GM12878 (cell line): ENCODE results near the gene SRCIN1. TPM values are rescaled to one million over a fixed set of nuclear protein-coding genes. Genes with fewer than 3 reads are reported as not detected.

Source experiments
- ATAC-seq: fragments of 200-7000 bp; cut with Tn5 transposase; 3 replicates; pipeline ENCODE4 v1.9.1; 2020; ENCODE audit warnings: mild to moderate bottlenecking, moderate library complexity
- BruUV-seq: library from RNA; stranded (reverse); fragments of 400-500 nt; replicated peaks from 2 replicates; lab custom pipeline; 2021; lab: Mats Ljungman, UMichigan
- CTCF ChIA-PET: fragments of 300-600 bp; sonication (Branson Sonifier 250); formaldehyde crosslinking; extraction: SDS; loops from one replicate; lab custom pipeline; 2021; ENCODE audit warnings: inconsistent platforms; lab: Yijun Ruan, JAX
- POLR2A ChIA-PET: fragments of 350-600 bp; formaldehyde crosslinking; extraction: SDS; loops from one replicate; lab custom pipeline; 2021; ENCODE audit warnings: inconsistent platforms; lab: Charles Lee
- RAD21 ChIA-PET: fragments of 300-600 bp; sonication (Branson Sonifier 250); formaldehyde crosslinking; loops from one replicate; lab custom pipeline; 2023; ENCODE audit warnings: antibody characterized with exemption; ENCODE audit not compliant: unreplicated experiment; lab: Charles Lee
- SMC1A ChIA-PET: fragments of 300-600 bp; sonication (Branson Sonifier 250); formaldehyde crosslinking; loops from one replicate; lab custom pipeline; 2023; ENCODE audit not compliant: unreplicated experiment, uncharacterized antibody; lab: Charles Lee
- DNase-seq: peaks from one replicate; pipeline ENCODE4 v3.0.0-alpha.2; 2011; ENCODE audit warnings: low read depth, low spot score
- FAIRE-seq: peaks from 3 replicates; lab custom pipeline; 2011; peaks lifted over from hg19 to GRCh38; lab: Jason Lieb, UNC
- H2AFZ ChIP-seq: 2 replicates; pipeline ENCODE4 v1.6.0; 2011; ENCODE audit warnings: low read depth, low read length, control low read depth; ENCODE audit not compliant: control insufficient read depth
- H3K27ac ChIP-seq: 2 replicates; pipeline ENCODE4 v1.5.1; 2011; ENCODE audit warnings: control low read depth; ENCODE audit not compliant: control insufficient read depth, insufficient read depth
- H3K27me3 ChIP-seq, 2 experiments: replicated peaks in 1 of 2; 2 replicates each; pipeline versions ENCODE4 v1.6.0 to v1.6.1; 2011; ENCODE audit warnings: low read length in 1 of 2; ENCODE audit not compliant: control insufficient read depth in 2 of 2, insufficient read depth in 2 of 2
- H3K36me3 ChIP-seq, 2 experiments: 2 replicates each; pipeline ENCODE4 v1.5.1; 2011; ENCODE audit warnings: low read length in 1 of 2; ENCODE audit not compliant: control insufficient read depth in 2 of 2, insufficient read depth in 2 of 2
- H3K4me1 ChIP-seq: 2 replicates; pipeline ENCODE4 v1.6.1; 2011; ENCODE audit warnings: mild to moderate bottlenecking, low read length, moderate library complexity, mixed read lengths; ENCODE audit not compliant: control insufficient read depth, insufficient read depth
- H3K4me2 ChIP-seq: 2 replicates; pipeline ENCODE4 v1.6.0; 2011; ENCODE audit warnings: control low read depth; ENCODE audit not compliant: control insufficient read depth, insufficient read depth
- H3K4me3 ChIP-seq: fragments of 200-600 bp; sonication (generic); 2 replicates; pipeline ENCODE4 v1.5.1; 2016
- H3K79me2 ChIP-seq: 2 replicates; pipeline ENCODE4 v1.6.0; 2011; ENCODE audit warnings: low read length; ENCODE audit not compliant: control insufficient read depth, insufficient read depth
- H3K9ac ChIP-seq: 2 replicates; pipeline ENCODE4 v1.8.0; 2011; ENCODE audit warnings: low read length, control low read depth, mixed read lengths; ENCODE audit not compliant: control insufficient read depth, insufficient read depth
- H3K9me3 ChIP-seq: replicated peaks from 3 replicates; pipeline ENCODE4 v1.5.1; 2011; ENCODE audit warnings: mild to moderate bottlenecking, low read length; ENCODE audit not compliant: control insufficient read depth, insufficient read depth
- H4K20me1 ChIP-seq: 2 replicates; pipeline ENCODE4 v1.6.0; 2011; ENCODE audit not compliant: control insufficient read depth, insufficient read depth
- EZH2 ChIP-seq: IDR thresholded peaks from 2 replicates; pipeline ENCODE4 v1.6.1; 2012; ENCODE audit warnings: low read depth, mild to moderate bottlenecking, control low read depth, inconsistent platforms, low read length, borderline replicate concordance; ENCODE audit not compliant: control insufficient read depth
- GABPA ChIP-seq: IDR thresholded peaks from 2 replicates; pipeline ENCODE4 v1.6.1; 2014; ENCODE audit warnings: antibody characterized with exemption, low read depth, mild to moderate bottlenecking, inconsistent platforms
- KLF5 ChIP-seq: fragments of 450-650 bp; IDR thresholded peaks from 2 replicates; pipeline ENCODE4 v1.6.1; 2014; ENCODE audit warnings: mild to moderate bottlenecking; ENCODE audit not compliant: partially characterized antibody
- RB1 ChIP-seq: fragments of 450-650 bp; formaldehyde crosslinking; IDR thresholded peaks from 2 replicates; pipeline ENCODE4 v1.6.1; 2017; ENCODE audit warnings: mild to moderate bottlenecking, borderline replicate concordance
- RELA ChIP-seq: fragments of 450-650 bp; IDR thresholded peaks from 2 replicates; pipeline ENCODE4 v1.8.0; 2014; ENCODE audit warnings: borderline replicate concordance; ENCODE audit not compliant: partially characterized antibody
- SIN3A ChIP-seq: IDR thresholded peaks from 2 replicates; pipeline ENCODE4 v1.6.1; 2012; ENCODE audit warnings: low read depth, low read length, improper control_type of control experiment
- TCF3 ChIP-seq: IDR thresholded peaks from 2 replicates; pipeline ENCODE4 v1.6.1; 2012; ENCODE audit warnings: low read depth, mild to moderate bottlenecking, low read length, borderline replicate concordance; ENCODE audit not compliant: insufficient read depth
- ZNF384 ChIP-seq: IDR thresholded peaks from 2 replicates; pipeline ENCODE4 v1.6.1; 2012; ENCODE audit warnings: low read depth, mild to moderate bottlenecking, low read length, improper control_type of control experiment, borderline replicate concordance
- WGBS: methylation state at CpG from one replicate; pipeline ENCODE4 v1.1.6; 2016; ENCODE audit warnings: low lambda C conversion rate; ENCODE audit not compliant: insufficient replicate concordance, insufficient coverage; ENCODE audit errors: missing lambda C conversion rate; 5-methylcytosine and 5-hydroxymethylcytosine counted together
- in situ Hi-C: fragments of 300-500 bp; cut with MboI; formaldehyde crosslinking; loops from 9 replicates; pipeline ENCODE4 v1.14.3; 2018; ENCODE audit warnings: mixed read lengths
- intact Hi-C: fragments of 100-400 bp; cut with micrococcal nuclease; formaldehyde crosslinking; loops from one replicate; pipeline ENCODE4 v1.14.2; 2022; ENCODE audit not compliant: unreplicated experiment
- polyA plus RNA-seq, 11 experiments: library from polyadenylated mRNA; depleted of rRNA in 4 of 11; unstranded in 6 of 11; stranded (reverse) in 5 of 11; fragments of >200 nt; fragmentation: Nextera tagmentation in 4 of 11; fragmentation: Illumina TruSeq in 1 of 11; extraction: Ambion mirVana in 4 of 11; extraction: Trizol in 1 of 11; gene quantifications; 1 replicate in 1 of 11; 2 replicates in 10 of 11; pipeline versions ENCODE4 v1.2.1 to v1.2.3, GENCODE V29; 2011 to 2016; ENCODE audit warnings: inconsistent platforms in 2 of 11, missing spikeins in 2 of 11, low read depth in 1 of 11
- total RNA-seq, 4 experiments: library from RNA; depleted of rRNA in 3 of 4; stranded (reverse); fragments of >200 nt in 3 of 4; fragmentation: Illumina TruSeq in 1 of 4; extraction: Trizol in 1 of 4; gene quantifications; 2 replicates each; pipeline versions ENCODE4 v1.2.1 to v1.2.3, GENCODE V29; 2013 to 2021
- TF ChIP-seq, protein P1 (sequence below): fragments of 450-650 bp; formaldehyde crosslinking; IDR thresholded peaks from 2 replicates; pipeline ENCODE4 v1.5.0; 2022; ENCODE audit warnings: mild to moderate bottlenecking, missing genetic modification characterization

SRCIN1 gene
- total and polyA plus RNA-seq, 10 of the 15 experiments (the other 5 are each of a cell fraction or from before 2014, with no cell fraction given) = under 0.01 to 0.74 (median 0.20) TPM; not detected in 3

GRCh38 chr17:38602956-38603785 lies 2.6 kb downstream of the SRCIN1 start (continued):
- TF ChIP-seq ZNF384 = no peak
- TF ChIP-seq RELA = no peak

DNA sequence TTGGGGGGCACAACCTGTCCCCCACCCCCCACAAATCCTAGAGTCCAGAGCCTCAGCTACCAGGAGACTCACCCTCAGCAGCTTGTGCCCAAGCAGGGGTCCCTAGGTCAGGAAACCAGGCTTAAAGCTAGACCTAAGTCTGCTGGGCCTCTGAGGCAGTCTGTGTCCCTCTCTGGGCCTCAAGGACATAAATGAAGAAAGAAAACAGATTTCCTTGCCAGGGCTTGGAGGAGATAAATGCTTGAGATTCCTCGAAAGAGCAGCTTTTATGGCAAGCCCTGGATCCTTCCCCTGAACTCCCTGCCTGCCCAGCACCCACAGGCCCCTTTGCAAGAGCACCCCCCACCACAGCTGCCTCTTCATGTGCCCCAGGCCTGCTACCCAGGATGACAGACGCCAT lies 3.3 kb downstream of the SRCIN1 start:
- Histone ChIP-seq H3K79me2 (no peaks in the 10 kb centered on the region), H4K20me1 (no peaks in the 10 kb centered on the region), H3K9ac (no peak overlapping the region), H3K27ac (no peak overlapping the region), H3K36me3 (no peaks in the 10 kb centered on the region), H2AFZ (no peak overlapping the region), H3K4me2 (no peak overlapping the region), H3K9me3 (no peaks in the 10 kb centered on the region), H3K27me3 (peaks cover 0 to 11% of the 10 kb centered on the region in 2 experiments; a peak in 2 of 4 replicates), H3K4me1 (peaks cover 16% of the 10 kb centered on the region), H3K4me3 (no peak overlapping the region)
- ChIA-PET POLR2A (no interaction called here), RAD21 (interaction anchor here (1.7 to 8.2 kb wide), 3 partner anchors 43 to 65 kb away, joined by 6 to 61 read pairs (median 16); no protein-coding TSS in a partner anchor), CTCF (interaction anchor here (0.6 to 4.8 kb wide), 9 partner anchors 13 to 212 kb away, joined by 3 to 33 read pairs (median 4); no protein-coding TSS in a partner anchor), SMC1A (interaction anchor here (0.7 to 2.5 kb wide), 4 partner anchors 44 to 65 kb away, joined by 3 to 13 read pairs (median 5); no protein-coding TSS in a partner anchor)
- no TSS peak for BruUV-seq
- DNase-seq = no peak
- WGBS = 0% methylated on average over 2 of the region's 2 CpGs
- no peak for ATAC-seq
- intact Hi-C loops = no loop called here
- in situ Hi-C loops = no loop called here
- TF ChIP-seq EZH2 (no peak), KLF5 (no peak), RB1 (no peak), SIN3A (no peak), TCF3 (no peak), GABPA (no peak)
- TF ChIP-seq, protein P1, sequence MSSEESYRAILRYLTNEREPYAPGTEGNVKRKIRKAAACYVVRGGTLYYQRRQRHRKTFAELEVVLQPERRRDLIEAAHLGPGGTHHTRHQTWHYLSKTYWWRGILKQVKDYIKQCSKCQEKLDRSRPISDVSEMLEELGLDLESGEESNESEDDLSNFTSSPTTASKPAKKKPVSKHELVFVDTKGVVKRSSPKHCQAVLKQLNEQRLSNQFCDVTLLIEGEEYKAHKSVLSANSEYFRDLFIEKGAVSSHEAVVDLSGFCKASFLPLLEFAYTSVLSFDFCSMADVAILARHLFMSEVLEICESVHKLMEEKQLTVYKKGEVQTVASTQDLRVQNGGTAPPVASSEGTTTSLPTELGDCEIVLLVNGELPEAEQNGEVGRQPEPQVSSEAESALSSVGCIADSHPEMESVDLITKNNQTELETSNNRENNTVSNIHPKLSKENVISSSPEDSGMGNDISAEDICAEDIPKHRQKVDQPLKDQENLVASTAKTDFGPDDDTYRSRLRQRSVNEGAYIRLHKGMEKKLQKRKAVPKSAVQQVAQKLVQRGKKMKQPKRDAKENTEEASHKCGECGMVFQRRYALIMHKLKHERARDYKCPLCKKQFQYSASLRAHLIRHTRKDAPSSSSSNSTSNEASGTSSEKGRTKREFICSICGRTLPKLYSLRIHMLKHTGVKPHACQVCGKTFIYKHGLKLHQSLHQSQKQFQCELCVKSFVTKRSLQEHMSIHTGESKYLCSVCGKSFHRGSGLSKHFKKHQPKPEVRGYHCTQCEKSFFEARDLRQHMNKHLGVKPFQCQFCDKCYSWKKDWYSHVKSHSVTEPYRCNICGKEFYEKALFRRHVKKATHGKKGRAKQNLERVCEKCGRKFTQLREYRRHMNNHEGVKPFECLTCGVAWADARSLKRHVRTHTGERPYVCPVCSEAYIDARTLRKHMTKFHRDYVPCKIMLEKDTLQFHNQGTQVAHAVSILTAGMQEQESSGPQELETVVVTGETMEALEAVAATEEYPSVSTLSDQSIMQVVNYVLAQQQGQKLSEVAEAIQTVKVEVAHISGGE (CRISPR knock-in tag) = no peak
- FAIRE-seq = no peak
